H1 (cell line): ENCODE measurements around the gene SLC2A2. TPM values are rescaled to one million over a fixed set of nuclear protein-coding genes. Genes with fewer than 3 reads are reported as not detected.

ENCODE experiments used
- CHD1 ChIP-seq: IDR thresholded peaks from 2 replicates; pipeline ENCODE4 v1.6.1; 2012; ENCODE audit warnings: low read depth, low read length, improper control_type of control experiment
- CTBP2 ChIP-seq: IDR thresholded peaks from 2 replicates; pipeline ENCODE4 v1.7.0; 2011; ENCODE audit warnings: borderline replicate concordance, mild to moderate bottlenecking, moderate library complexity, mixed read lengths, low read length; ENCODE audit not compliant: insufficient read depth, insufficient read length
- EP300 ChIP-seq, 2 experiments: IDR thresholded peaks; 1 replicate in 1 of 2; 2 replicates in 1 of 2; pipeline ENCODE4 v1.6.1; 2011 to 2012; ENCODE audit warnings: low read depth in 2 of 2, low read length in 2 of 2, mild to moderate bottlenecking in 2 of 2, borderline replicate concordance in 1 of 2, inconsistent platforms in 1 of 2, moderate library complexity in 1 of 2
- HDAC6 ChIP-seq: IDR thresholded peaks from one replicate; pipeline ENCODE4 v1.7.1; 2012; ENCODE audit warnings: low read depth, mild to moderate bottlenecking, inconsistent platforms, low read length, moderate library complexity
- KDM1A ChIP-seq: fragments of 200-600, 300-600 bp; sonication (generic); IDR thresholded peaks from 2 replicates; pipeline ENCODE4 v1.7.1; 2016; ENCODE audit warnings: mild to moderate bottlenecking, low read length, borderline replicate concordance
- POLR2A ChIP-seq, 2 experiments: IDR thresholded peaks; 1 replicate in 1 of 2; 2 replicates in 1 of 2; pipeline ENCODE4 v1.6.1; 2011; ENCODE audit warnings: low read depth in 2 of 2, low read length in 2 of 2, mild to moderate bottlenecking in 2 of 2; ENCODE audit errors: control extremely low read depth in 1 of 2
- RFX5 ChIP-seq: IDR thresholded peaks from 2 replicates; pipeline ENCODE4 v1.6.1; 2011; ENCODE audit warnings: low read depth, low read length, improper control_type of control experiment, borderline replicate concordance
- TEAD4 ChIP-seq: IDR thresholded peaks from 2 replicates; pipeline ENCODE4 v1.6.1; 2012; ENCODE audit warnings: low read depth, low read length, inconsistent platforms, mixed read lengths
- polyA plus RNA-seq, 7 experiments: library from polyadenylated mRNA; depleted of rRNA in 3 of 7; stranded (reverse) in 5 of 7; unstranded in 2 of 7; fragments of >200 nt in 5 of 7; fragments of 200-250 nt in 2 of 7; gene quantifications; 1 replicate in 5 of 7; 2 replicates in 1 of 7; 4 replicates in 1 of 7; pipeline versions ENCODE4 v1.2.1 to v1.2.3, GENCODE V29; 2011 to 2013; ENCODE audit warnings: missing spikeins in 2 of 7, mixed read lengths in 2 of 7
- total RNA-seq: library from RNA; stranded (reverse); fragmentation: NEBNext Ultra II Directional; extraction: Animal tissue kit (Norgen Biotek cat#: 25700); gene quantifications from 2 replicates; pipeline ENCODE4 v1.2.1, GENCODE V29; 2021

Gene SLC2A2
- total and polyA plus RNA-seq, 2 of the 8 experiments (the other 6 are each of a cell fraction or from before 2014, with no cell fraction given), result not detected

GRCh38 chr3:170992854-170993253, 33.7 kb downstream of the SLC2A2 start (continued):
- TF ChIP-seq EP300 (IDR thresholded peaks at IDR 0.05; ENCODE audit: borderline replicate concordance in 1 of 2, low read depth in 2 of 2, low read length in 2 of 2), result no peak
- TF ChIP-seq CHD1, result no peak
- no peak for TF ChIP-seq HDAC6
- no peak for TF ChIP-seq POLR2A (IDR thresholded peaks at IDR 0.05; ENCODE audit: control extremely low read depth in 1 of 2, low read depth in 2 of 2, low read length in 2 of 2)
- no peak for TF ChIP-seq KDM1A
- TF ChIP-seq RFX5, result no peak
- TF ChIP-seq CTBP2, result no peak
- TF ChIP-seq TEAD4, result no peak
